Muscle of arm (tissue), 12 donors: ENCODE results near the gene SLC46A3. TPM values are rescaled to one million over a fixed set of nuclear protein-coding genes. Genes with fewer than 3 reads are reported as not detected.
A peak's percentile ranks its signal among the peaks of the same experiment; 100 is the strongest.
"Not testable (repeated sequence)": the region's sequence is repeated elsewhere in the genome, so short reads cannot be mapped to it uniquely, and the experiment has no call there.

Source experiments
- DNase-seq: peaks from one replicate; pipeline ENCODE4 v3.0.0-alpha.2; 2013
- polyA plus RNA-seq, 12 donors: library from polyadenylated mRNA; unstranded; fragments of 120-200 nt; gene quantifications; one replicate each; pipeline ENCODE4 v1.2.1, GENCODE V29; 2013; ENCODE audit not compliant: insufficient read length in 12 of 12

Gene SLC46A3
- polyA plus RNA-seq, 12 donors = 1.1 to 12.8 (median 1.5) TPM; not detected in 1

GRCh38 chr13:28685114-28685513 is 33.7 kb downstream of the SLC46A3 start:
- DNase-seq = no peak

- no peak for DNase-seq
Observed at GRCh38 chr13:28684257-28684656, 34.5 kb downstream of the SLC46A3 start.

GRCh38 chr13:28683169-28683568 is 35.6 kb downstream of the SLC46A3 start:
- DNase-seq = not testable (repeated sequence)

- DNase-seq = no peak
Observed at GRCh38 chr13:28680541-28680940, 38.2 kb downstream of the SLC46A3 start.

GRCh38 chr13:28679628-28680027 is 39.1 kb downstream of the SLC46A3 start:
- DNase-seq = no peak

GRCh38 chr13:28678809-28679208 is 40.0 kb downstream of the SLC46A3 start:
- no peak for DNase-seq

GRCh38 chr13:28671126-28671792 is 47.5 kb downstream of the SLC46A3 start:
- no peak for DNase-seq

- no peak for DNase-seq
Observed at GRCh38 chr13:28666897-28667488, 51.8 kb downstream of the SLC46A3 start.

GRCh38 chr13:28659621-28659970 is 59.2 kb downstream of the SLC46A3 start:
- DNase-seq = no peak

- peak; percentile 96 for DNase-seq
Observed at GRCh38 chr13:28658796-28659620, 59.8 kb downstream of the SLC46A3 start, which contains the start of gene POMP. Gene POMP, plus strand, starts transcription at chr13:28659130. Its CDS starts 55 bp downstream, at chr13:28659185.

- DNase-seq = no peak
Observed at GRCh38 chr13:28658539-28658795, 60.3 kb downstream of the SLC46A3 start.

- DNase-seq = peak; percentile 26
Observed at GRCh38 chr13:28657784-28658538, 60.8 kb downstream of the SLC46A3 start.

GRCh38 chr13:28655561-28655960 is 63.2 kb downstream of the SLC46A3 start:
- DNase-seq = no peak

- no peak for DNase-seq
Observed at GRCh38 chr13:28654276-28654675, 64.5 kb downstream of the SLC46A3 start.

GRCh38 chr13:28653111-28653510 is 65.7 kb downstream of the SLC46A3 start:
- no peak for DNase-seq

GRCh38 chr13:28651810-28652401 is 66.9 kb downstream of the SLC46A3 start:
- no peak for DNase-seq

- no peak for DNase-seq
Observed at GRCh38 chr13:28650284-28650683, 68.5 kb downstream of the SLC46A3 start.
